GM18858 (cell line): Measurements from ENCODE around the gene NRTN.
A peak's percentile ranks its signal among the peaks of the same experiment; 100 is the strongest.

Source experiments
- ATAC-seq: cut with Tn5 transposase; IDR thresholded peaks from one replicate; pipeline ENCODE4 v1.9.1; 2021; ENCODE audit not compliant: unreplicated experiment

The NRTN gene

GRCh38 chr19:5811117-5811516 is 6.2 kb downstream of the NRTN start:
- no peak for ATAC-seq

GRCh38 chr19:5814123-5814851 is 9.4 kb downstream of the NRTN start:
- ATAC-seq = no peak

- no peak for ATAC-seq
Measured at GRCh38 chr19:5814852-5815246, 10.0 kb downstream of the NRTN start.

- no peak for ATAC-seq
Measured at GRCh38 chr19:5817218-5817617, 12.4 kb downstream of the NRTN start.

GRCh38 chr19:5818594-5818993 is 13.7 kb downstream of the NRTN start:
- no peak for ATAC-seq

- ATAC-seq = no peak
Measured at GRCh38 chr19:5820785-5821184, 15.9 kb downstream of the NRTN start.

GRCh38 chr19:5821521-5822180 is 16.8 kb downstream of the NRTN start:
- no peak for ATAC-seq

- ATAC-seq = no peak
Measured at GRCh38 chr19:5822181-5822844, 17.4 kb downstream of the NRTN start.

- ATAC-seq = no peak
Measured at GRCh38 chr19:5823579-5824281, 18.9 kb downstream of the NRTN start.

GRCh38 chr19:5824751-5825150 is 19.9 kb downstream of the NRTN start:
- no peak for ATAC-seq

GRCh38 chr19:5825178-5825577 is 20.3 kb downstream of the NRTN start:
- ATAC-seq = no peak

GRCh38 chr19:5826531-5827341 is 21.9 kb downstream of the NRTN start:
- no peak for ATAC-seq

- no peak for ATAC-seq
Measured at GRCh38 chr19:5827342-5827890, 22.5 kb downstream of the NRTN start.

- ATAC-seq = peak; percentile 64
Measured at GRCh38 chr19:5827891-5828660, 23.2 kb downstream of the NRTN start.

- no peak for ATAC-seq
Measured at GRCh38 chr19:5828661-5829566, 24.0 kb downstream of the NRTN start.

GRCh38 chr19:5829567-5830310 is 24.9 kb downstream of the NRTN start:
- ATAC-seq = no peak

GRCh38 chr19:5831159-5831558 is 26.3 kb downstream of the NRTN start:
- no peak for ATAC-seq

GRCh38 chr19:5832061-5832460 is 27.2 kb downstream of the NRTN start:
- ATAC-seq = no peak
